Measurements from ENCODE around the gene PPP2R5C.

PPP2R5C gene

GRCh38 chr14:101962503-101962874 lies 201.0 kb downstream of the PPP2R5C start:
- peak; percentile 8 for ATAC-seq
- TF ChIP-seq TCF4 (CRISPR knock-in tag; IDR thresholded peaks at IDR 0.05; ENCODE audit: borderline replicate concordance): no peak
- TF ChIP-seq POU6F1 (CRISPR knock-in tag; IDR thresholded peaks at IDR 0.05; ENCODE audit: borderline replicate concordance, low read depth): no peak
- TF ChIP-seq ISL1 (CRISPR knock-in tag; IDR thresholded peaks at IDR 0.05): no peak
- no peak for TF ChIP-seq RARB (CRISPR knock-in tag; IDR thresholded peaks at IDR 0.05)
- no peak for TF ChIP-seq TSHZ2 (CRISPR knock-in tag; IDR thresholded peaks at IDR 0.05)
- TF ChIP-seq BACH2 (CRISPR knock-in tag; IDR thresholded peaks at IDR 0.05; ENCODE audit: borderline replicate concordance): no peak
- no peak for TF ChIP-seq TOX (CRISPR knock-in tag; IDR thresholded peaks at IDR 0.05; ENCODE audit: borderline replicate concordance)

- no peak for TF ChIP-seq TSHZ2 (CRISPR knock-in tag; IDR thresholded peaks at IDR 0.05)
- TF ChIP-seq CREB5 (CRISPR knock-in tag; IDR thresholded peaks at IDR 0.05; ENCODE audit: low read depth): no peak
- no peak for TF ChIP-seq OSR1 (CRISPR knock-in tag; IDR thresholded peaks at IDR 0.05)
- no peak for TF ChIP-seq ZNF70 (CRISPR knock-in tag; IDR thresholded peaks at IDR 0.05)
- no peak for TF ChIP-seq ZNF8 (CRISPR knock-in tag; IDR thresholded peaks at IDR 0.05)
- TF ChIP-seq GLIS3 (CRISPR knock-in tag; IDR thresholded peaks at IDR 0.05): no peak
- no peak for TF ChIP-seq ZFP3 (CRISPR knock-in tag; IDR thresholded peaks at IDR 0.05)
- TF ChIP-seq CSRNP3 (CRISPR knock-in tag; IDR thresholded peaks at IDR 0.05): no peak
- TF ChIP-seq ESRRG (CRISPR knock-in tag; IDR thresholded peaks at IDR 0.05): no peak
- TF ChIP-seq ISL1 (CRISPR knock-in tag; IDR thresholded peaks at IDR 0.05): no peak
- TF ChIP-seq ARNTL (CRISPR knock-in tag; IDR thresholded peaks at IDR 0.05; ENCODE audit: borderline replicate concordance, low read depth): no peak
- no peak for TF ChIP-seq POU6F1 (CRISPR knock-in tag; IDR thresholded peaks at IDR 0.05; ENCODE audit: borderline replicate concordance, low read depth)
- TF ChIP-seq RARB (CRISPR knock-in tag; IDR thresholded peaks at IDR 0.05): no peak
- no peak for TF ChIP-seq ZNF565 (CRISPR knock-in tag; conservative IDR thresholded peaks at IDR 0.05; ENCODE audit: low read depth)
- TF ChIP-seq SNAI2 (CRISPR knock-in tag; IDR thresholded peaks at IDR 0.05): no peak
- ATAC-seq: no peak
Observed at GRCh38 chr14:101963052-101963451, 201.5 kb downstream of the PPP2R5C start.

Measured in SK-N-SH treated with all-trans-retinoic acid at 6 μM for 48 hours (cell line).